NCI-H69 (cell line): Measurements from ENCODE around the gene SYT11.
"Not testable (repeated sequence)": the region's sequence is repeated elsewhere in the genome, so short reads cannot be mapped to it uniquely, and the experiment has no call there.

Source experiments
- DNase-seq: peaks from one replicate; lab custom pipeline; 2025; lab: John Stamatoyannopoulos, UW

Gene SYT11

DNA sequence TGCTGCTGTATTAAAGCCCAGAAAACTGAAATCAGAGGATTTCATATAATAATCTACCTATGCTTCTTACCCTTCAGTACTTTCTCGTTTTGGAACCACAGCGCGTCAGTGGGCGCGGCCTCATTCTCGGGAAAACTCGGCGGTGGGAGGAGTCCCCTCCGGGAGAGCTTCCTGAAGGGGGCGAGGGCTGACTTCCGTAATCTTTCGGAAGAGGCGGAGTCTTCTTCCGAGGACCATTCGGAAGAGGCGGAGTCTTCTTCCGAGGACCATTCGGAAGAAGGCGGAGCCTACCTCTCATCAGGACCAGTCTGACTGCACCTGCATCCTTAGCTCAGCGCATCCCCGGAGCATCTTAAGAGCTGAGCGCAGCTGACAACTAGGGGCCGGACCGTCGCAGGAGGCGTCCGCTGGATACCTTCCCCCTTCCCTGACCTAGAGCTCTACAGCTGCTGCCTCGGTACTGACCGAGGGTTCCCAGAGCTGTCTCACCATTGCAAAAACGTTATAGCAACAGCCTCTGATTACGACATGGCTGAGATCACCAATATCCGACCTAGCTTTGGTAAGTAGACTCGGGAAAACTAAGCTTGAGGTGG, at the start of gene SYT11:
Gene SYT11, plus strand, starts transcription at position 334 of the 596 bp plus-strand sequence. Its CDS starts 195 bp downstream, at position 529.
- peak; percentile 100 for DNase-seq

- DNase-seq: no peak
Observed at GRCh38 chr1:155812878-155813277, 46.5 kb upstream of the SYT11 start.

DNA sequence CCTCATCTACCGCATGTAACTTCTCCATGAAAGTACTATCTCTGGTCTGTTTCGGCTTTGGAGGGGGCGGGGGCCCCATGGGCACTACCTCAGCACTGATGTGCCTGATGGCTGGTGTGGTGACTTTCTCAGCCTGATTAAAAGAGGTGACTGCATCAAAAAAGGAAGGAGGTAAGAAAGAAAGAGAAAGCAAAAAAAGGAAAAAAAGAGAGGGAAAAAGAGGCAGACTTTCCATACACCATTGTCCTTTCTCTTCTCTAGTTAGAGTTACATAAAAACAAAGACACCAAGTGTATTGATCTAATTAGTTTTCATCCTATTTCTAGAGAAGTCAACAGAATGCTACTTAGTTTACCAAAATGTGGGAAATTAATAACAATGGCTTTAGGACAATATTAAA, 45.7 kb upstream of the SYT11 start:
- DNase-seq: no peak

GRCh38 chr1:155816351-155816750, 43.0 kb upstream of the SYT11 start:
- DNase-seq: no peak

GRCh38 chr1:155827450-155827849, 31.9 kb upstream of the SYT11 start:
- DNase-seq: no peak

DNA sequence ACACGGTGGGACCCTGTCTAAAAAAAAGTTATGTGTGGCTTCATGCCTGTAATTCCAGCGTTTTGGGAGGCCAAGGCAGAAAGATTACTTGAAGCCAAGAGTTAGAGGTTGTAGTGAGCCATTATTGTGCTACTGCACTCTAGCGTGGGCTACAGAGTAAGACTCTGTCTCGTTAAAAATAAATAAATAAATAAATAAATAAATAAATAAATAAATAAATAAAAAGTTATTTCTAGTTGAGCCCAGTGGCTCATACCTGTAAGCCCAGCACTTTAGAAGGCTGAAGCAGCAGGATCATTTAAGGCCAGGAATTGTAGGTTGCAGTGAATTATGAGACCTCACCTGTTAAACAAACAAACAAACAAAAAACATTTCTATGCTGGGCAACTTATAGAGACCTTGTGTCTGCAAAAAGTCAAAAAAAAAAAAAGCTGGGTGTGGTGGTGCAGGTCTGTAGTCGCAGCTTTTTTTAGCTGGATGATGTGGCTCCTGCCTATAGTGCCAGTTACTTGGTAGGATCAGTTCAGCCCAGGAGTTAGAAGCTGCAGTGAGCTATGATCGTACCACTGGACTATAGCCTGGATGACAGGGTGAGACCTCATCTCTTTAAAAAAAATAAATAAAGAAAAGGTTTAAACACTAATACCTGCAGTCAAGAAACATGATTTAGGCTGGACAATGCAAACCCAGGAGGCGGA, 27.9 kb upstream of the SYT11 start:
- DNase-seq: no peak

- no peak for DNase-seq
Observed at GRCh38 chr1:155833665-155834295, 25.6 kb upstream of the SYT11 start.

DNA sequence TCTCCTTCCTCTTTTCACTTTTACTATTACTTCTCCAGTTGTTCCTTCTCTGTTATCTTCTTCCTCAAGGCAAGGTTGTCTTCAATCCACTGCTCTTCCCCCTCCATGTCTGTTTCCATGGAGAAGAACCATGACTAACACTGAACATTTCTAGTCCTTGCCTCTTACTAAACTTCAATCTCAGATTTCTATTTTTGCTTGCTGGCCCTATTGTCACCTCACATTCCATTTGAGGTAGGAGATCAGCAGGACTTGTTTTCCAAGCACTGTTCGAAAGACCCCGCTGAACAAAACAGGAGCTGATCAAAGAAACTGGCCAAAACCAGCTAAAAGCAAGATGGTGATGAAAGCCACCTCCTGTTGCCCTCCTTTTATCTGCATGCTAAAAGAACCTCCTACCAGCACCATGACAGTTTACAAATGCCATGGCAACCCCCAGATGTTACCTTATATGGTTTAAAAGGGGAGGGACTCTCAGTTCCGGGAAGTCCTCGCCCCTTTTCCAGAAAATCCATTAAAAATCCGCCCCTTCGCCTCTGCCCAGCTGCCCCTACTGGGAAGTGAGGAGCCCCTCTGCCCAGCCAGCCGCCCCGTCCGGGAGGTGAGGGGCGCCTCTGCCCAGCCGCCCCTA, 25.0 kb upstream of the SYT11 start:
- no peak for DNase-seq

DNA sequence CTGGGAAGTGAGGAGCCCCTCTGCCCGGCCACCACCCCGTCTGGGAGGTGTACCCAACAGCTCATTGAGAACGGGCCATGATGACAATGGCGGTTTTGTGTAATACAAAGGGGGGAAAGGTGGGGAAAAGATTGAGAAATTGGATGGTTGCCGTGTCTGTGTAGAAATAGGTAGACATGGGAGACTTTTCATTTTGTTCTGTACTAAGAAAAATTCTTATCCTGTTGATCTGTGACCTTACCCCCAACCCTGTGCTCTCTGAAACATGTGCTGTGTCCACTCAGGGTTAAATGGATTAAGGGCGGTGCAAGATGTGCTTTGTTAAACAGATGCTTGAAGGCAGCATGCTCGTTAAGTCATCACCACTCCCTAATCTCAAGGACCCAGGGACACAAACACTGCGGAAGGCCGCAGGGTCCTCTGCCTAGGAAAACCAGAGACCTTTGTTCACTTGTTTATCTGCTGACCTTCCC, 24.4 kb upstream of the SYT11 start:
- not testable (repeated sequence) for DNase-seq

GRCh38 chr1:155835548-155835947, 23.8 kb upstream of the SYT11 start:
- no peak for DNase-seq

- DNase-seq: no peak
Observed at GRCh38 chr1:155840386-155840785, 19.0 kb upstream of the SYT11 start.

GRCh38 chr1:155844860-155845421, 14.4 kb upstream of the SYT11 start:
- no peak for DNase-seq

DNA sequence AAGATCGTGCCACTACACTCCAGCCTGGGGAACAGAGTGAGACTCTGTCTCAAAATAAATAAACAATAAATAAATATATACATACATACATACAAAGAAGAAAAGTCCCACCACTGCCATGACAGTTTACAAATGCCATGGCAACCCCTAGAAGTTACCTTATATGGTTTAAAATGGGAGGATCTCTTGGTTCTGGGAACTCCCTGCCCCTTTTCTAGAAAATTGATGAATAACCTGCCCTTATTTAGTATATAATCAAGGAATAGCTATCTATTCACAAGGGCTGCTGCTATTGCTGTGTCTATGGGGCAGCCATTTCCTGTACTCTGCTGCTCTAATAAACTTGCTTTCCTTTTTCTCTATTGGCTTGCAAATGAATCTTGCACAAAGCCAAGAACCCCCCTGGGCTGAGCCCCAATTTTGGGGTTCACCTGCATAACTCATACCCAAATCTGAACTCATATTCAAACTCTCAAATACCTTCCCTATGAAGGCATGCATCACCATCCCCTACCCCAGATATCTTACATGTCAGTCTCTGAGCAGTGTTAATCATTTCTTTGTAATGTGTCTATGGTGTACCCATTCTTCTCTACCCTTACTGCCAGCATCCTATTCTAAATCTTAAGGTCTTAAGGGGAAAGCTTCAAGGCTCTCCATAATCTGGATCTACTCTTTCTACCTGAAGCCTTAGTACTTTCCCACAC, 11.4 kb upstream of the SYT11 start:
- no peak for DNase-seq

DNA sequence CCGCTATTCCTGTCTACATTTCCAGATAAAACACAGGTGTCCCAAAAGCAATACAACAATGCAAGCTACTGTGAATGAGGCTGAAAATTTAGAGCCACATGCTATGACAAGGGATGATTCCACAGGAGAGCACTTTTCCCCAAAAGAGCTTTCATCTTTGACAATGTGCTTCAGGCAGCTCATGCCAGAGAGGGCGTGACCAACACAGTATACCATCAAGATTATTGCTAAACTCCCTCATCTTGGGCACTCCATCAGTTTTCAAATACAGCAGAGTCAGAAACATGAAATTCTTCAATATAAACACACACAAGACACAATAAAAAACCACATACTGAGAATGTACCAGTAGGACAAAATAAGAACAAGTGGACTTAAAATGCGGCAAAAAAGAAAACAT, 9.0 kb upstream of the SYT11 start:
- DNase-seq: no peak

DNA sequence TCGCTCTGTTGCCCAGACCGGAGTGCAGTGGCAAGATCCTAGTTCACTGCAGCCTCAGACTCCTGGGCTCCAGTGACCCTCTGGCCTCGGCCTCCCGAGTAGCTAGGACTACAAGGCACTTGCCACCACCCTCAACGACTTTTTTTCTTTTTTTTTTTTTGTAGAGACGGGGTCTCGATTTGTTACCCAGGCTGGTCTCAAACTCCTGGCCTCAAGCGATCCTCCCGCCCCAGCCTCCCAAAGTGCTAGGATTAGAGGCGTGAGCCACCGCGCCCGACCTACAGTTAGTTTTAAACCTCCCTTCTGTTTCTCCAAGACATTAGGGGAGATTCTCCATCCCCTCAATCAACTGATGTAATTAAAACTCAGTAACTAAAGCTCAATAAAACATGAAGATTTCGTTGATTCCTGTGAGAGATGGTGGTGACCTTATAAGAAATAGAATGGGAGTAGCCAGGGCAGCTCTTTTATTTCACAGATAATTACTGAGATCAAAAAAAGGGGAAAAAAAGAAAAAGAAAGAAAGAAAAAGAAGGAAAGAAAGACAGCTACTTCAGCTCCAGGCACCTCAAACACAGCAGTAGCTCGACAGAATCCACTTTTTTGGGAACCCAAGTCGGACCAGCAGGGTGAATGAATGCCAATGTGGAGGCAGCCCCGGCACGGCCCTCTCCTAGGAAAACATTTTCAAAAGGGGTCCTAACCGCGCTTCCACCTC, 3.0 kb upstream of the SYT11 start:
- DNase-seq: no peak

- peak; percentile 97 for DNase-seq
Observed at GRCh38 chr1:155856975-155857930, 2.1 kb upstream of the SYT11 start, which contains the start of gene GON4L. GON4L (minus strand) TSS chr1:155857214; CDS start chr1:155853780, 3,434 bp downstream.

GRCh38 chr1:155858800-155859233, 550 bp upstream of the SYT11 start:
- DNase-seq: no peak

- DNase-seq: peak; percentile 96
Observed at GRCh38 chr1:155859881-155860871, 809 bp downstream of the SYT11 start.
